SIG-M5 (cell line): ENCODE measurements around the gene STRAP.
"Not testable (repeated sequence)": the region's sequence is repeated elsewhere in the genome, so short reads cannot be mapped to it uniquely, and the experiment has no call there.

Experiments
- DNase-seq: peaks from one replicate; lab custom pipeline; 2025; lab: John Stamatoyannopoulos, UW

STRAP gene

DNA sequence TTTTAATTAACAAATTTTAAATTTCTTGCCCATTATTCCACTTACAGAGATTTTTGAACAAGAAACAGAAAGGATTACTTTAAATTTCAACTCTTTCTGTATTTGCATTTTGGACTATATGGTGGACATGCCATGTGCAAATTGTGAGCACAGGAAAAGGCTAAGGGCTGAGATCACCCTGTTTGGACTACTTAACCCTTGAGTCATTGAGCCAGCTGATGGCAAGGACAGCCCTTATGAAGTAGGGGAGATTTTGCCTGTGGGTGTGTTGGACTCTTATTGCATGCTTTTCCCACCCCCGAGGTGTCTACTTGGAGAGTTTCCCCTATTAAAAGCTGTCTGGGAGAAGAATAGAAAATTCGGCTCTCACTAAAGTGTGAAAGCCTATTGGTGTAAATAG is 46.2 kb downstream of the STRAP start:
- DNase-seq = no peak

DNA sequence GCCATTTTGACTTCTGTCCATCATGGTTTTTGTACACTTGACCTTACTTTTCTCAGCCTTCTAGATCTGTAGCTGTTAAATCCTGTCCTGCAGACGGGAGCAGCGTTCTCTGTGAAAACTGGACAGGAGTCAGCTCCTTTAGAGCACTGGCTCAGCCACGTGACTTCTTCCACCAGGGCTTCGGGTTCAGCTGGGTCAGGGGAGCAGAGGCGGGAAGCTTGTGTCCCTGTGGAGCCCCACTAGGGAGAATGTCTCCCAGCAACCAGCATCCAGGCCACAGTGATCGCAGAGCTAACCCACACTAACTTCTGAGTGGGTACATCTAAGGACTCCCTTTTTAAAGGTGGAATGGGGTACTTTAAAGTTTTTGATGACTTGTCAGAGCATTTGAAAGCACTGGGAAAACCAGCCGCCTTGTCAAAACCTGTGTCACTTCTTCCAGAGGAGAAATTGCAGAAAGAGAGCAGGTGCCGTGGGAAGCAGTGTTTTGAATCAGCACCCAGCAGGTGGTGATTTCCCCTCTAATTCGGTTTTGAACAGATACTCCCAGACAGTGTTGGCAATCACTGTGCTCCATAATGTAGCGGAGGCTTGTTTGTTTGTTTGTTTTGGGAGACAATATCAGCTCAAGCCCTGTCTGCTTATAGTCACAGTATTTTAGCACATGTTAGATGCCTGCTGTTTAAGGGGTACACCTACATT is 46.8 kb downstream of the STRAP start:
- DNase-seq = no peak

DNA sequence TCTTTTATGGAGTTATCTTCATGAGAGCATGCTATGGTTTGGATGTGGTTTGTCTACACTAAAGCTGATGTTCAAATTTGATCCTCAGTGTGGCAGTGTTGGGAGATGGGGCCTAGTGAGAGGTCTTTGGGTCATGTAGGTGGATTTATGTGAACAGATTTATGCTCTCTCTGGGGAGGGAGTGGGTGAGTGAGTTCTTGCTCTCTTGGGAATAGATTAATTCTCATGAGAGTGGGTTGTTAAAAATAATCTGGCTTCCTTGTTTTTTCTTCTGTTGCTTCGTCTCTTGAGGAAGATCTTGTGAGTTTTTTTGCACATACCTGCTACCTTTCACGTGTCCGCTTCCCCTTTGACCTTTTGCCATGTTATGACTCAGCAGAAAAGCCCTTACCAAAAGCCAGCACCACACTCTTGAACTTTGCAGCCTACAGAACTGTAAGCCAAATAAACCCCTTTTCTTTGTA is 49.4 kb downstream of the STRAP start:
- DNase-seq = no peak

DNA sequence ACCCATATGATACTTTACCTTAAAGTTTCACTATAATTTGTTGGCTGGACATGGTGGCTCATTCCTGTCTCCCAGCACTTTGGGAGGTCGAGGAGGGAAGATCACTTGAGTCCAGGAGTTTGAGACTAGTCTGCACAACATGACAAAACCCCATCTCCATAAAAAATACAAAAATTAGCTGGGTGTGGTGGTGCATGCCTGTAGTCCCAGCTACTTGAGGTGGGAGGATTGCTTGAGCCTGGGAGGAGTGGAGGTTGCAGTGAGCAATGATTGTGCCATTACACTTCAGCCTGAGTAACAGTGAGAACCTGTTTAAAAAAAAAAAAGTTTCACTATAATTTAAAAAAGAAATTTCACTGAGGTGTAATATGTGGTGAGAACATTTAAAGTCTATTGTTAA is 50.1 kb downstream of the STRAP start:
- no peak for DNase-seq

DNA sequence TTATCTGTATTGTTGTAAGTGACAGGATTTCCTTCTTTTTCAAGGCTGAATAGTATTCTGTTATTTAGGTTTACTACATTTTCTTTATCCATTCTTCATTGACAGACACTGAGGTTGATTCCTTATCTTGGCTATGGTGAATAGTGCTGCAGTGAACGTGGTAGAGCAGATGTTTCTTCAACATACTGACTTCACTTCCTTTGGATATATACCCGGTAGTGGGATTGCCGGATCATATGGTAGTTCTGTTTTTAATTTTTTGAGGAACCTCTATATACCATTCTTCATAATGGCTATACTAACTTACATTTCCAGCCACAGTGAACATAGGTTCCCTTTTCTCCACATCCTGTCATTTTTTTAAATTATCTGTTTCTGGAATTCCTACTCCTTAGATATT is 50.8 kb downstream of the STRAP start:
- DNase-seq = no peak

DNA sequence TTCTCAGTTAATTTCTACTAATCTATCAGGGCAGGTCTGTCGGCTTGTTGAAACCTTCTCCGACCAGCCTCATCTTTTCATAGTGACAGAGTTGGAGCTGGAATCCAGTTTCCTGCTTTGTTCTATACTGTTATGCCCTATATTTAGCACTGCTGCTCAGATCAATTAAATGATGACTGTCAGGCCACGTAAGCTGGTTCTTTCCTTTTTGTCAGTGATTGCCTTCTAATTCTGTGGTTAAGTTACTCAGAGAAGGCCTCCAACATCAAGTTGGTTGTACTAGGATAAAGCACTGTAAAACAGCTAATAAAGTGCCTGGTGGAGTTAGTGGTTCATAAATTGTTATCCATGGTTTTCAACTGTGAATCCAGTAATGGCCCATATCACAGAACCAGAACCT is 51.6 kb downstream of the STRAP start:
- DNase-seq = no peak

DNA sequence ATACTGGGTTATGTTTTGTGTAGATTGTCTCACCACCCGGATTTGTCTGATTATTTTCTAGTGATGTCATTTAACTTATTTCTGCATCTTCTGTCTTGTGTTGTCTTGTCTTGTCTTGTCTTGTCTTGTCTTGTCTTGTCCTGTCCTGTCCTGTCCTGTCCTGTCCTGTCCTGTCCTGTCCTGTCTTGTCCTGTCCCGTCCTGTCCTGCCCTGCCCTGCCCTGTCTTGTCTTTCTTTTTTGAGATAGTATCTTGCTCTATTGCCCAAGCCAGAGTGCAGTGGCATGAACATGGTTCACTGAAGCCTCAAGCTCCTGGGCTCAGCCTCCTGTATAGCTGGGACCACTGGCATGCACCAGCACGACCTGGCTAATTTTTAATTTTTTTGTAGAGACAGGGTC is 54.6 kb downstream of the STRAP start:
- DNase-seq = no peak

DNA sequence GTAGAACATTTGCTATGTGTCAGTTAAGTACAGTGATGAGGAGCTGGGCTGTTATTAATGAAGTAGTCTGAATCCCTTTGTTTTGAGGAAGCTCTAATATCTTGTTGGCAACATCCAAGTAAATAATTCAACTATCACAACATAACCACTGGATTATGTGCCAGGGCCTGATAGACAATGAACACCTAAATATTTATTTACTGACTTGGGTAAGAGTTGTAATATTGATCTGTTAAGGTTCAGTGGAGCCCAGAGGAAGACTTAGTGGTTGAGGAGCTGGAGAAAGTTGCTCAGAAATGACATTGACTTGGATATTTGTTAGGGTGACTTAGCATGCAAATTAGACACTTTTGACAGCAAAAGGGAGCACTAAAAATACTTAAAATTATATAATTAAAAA is 55.7 kb downstream of the STRAP start:
- DNase-seq = no peak

DNA sequence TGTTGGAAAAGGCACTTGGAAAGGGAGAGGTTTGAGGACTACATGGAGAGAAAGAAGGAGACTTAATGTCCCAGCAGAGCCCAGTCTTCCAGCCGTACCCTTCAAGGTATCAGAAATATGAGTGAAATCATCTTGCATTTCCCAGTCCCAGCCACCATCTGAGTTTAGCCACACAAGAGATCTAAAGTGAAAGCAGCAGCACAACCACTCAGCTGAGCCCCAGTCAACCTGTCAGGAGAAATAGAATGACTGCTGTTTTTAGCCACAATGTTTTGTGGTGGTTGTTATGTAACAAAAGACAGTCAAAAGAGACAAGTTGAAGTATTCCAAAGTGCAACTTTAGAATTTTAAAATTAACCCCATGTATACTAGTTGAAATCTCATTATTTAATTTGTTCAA is 56.9 kb downstream of the STRAP start:
- peak; percentile 15 for DNase-seq

DNA sequence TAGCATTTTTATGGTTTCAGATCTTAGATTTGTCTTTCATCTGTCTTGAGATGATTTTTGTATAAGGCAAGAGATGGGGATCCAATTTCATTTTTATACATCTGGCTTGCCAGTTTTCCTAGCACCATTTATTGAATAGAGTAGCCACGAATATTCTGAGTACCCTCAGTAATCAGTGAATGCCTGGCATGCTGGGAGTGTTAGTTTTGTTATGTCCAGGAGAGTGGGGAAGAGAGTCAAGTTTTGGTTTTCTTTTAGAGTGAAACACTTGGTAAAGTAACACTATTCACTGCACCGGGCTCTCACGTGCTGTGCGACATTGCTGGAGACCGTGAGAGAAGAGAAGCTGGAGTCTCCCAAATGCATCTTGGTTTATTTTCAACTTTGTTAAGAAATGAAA is 60.3 kb downstream of the STRAP start:
- DNase-seq = no peak

DNA sequence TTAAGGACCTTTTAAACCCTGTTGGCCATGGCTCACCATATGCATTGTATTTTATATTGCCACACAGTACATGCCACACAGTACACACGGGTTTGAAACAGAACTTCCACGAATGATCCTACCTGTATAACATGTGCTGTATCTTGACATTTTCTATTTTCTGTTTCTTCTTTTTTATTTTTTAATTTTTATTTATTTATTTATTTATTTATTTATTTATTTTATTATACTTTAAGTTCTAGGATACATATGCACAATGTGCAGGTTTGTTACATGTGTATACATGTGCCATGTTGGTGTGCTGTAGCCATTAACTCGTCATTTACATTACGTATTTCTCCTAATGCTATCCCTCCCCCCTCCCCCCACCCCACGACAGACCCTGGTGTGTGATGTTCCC is 61.3 kb downstream of the STRAP start:
- DNase-seq = not testable (repeated sequence)

DNA sequence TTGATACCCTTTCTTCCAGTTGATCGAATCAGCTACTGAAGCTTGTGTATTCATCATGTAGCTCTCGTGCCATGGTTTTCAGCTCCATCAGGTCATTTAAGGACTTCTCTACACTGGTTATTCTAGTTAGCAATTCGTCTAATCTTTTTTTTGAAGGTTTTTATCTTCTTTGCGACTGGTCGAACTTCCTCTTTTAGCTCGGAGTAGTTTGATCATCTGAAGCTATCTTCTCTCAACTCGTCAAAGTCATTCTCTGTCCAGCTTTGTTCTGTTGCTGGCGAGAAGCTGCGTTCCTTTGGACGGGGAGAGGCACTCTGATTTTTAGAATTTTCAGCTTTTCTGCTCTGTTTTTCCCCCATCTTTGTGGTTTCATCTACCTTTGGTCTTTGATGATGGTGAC is 66.3 kb downstream of the STRAP start:
- not testable (repeated sequence) for DNase-seq
